Stomach (tissue), 9 donors: ENCODE data around the gene GDNF. TPM values are rescaled to one million over a fixed set of nuclear protein-coding genes. Genes with fewer than 3 reads are reported as not detected.
A peak's percentile ranks its signal among the peaks of the same experiment; 100 is the strongest.

Experiments used
- DNase-seq, 2 donors: peaks; one replicate each; pipeline versions ENCODE4 v3.0.0 to v3.0.0-alpha.2; 2013 to 2019
- H3K27ac ChIP-seq, 5 donors: fragments of 200-600 bp in 4 of 5; sonication (generic) in 4 of 5; one replicate each; pipeline ENCODE4 v1.5.1; 2013 to 2019; ENCODE audit warnings: mild to moderate bottlenecking in 1 of 5, moderate library complexity in 1 of 5
- H3K27me3 ChIP-seq, 3 donors: fragments of 200-600 bp; sonication (generic); one replicate each; pipeline ENCODE4 v1.5.1; 2017 to 2019; ENCODE audit warnings: mixed run types in 1 of 3
- H3K36me3 ChIP-seq, 4 donors: fragments of 200-600 bp; sonication (generic); 1 replicate in 3 of 4; 2 replicates in 1 of 4; pipeline ENCODE4 v1.5.1; 2016 to 2019
- H3K4me1 ChIP-seq, 4 donors: fragments of 200-600 bp; sonication (generic); one replicate each; pipeline ENCODE4 v1.5.1; 2016 to 2019
- H3K4me3 ChIP-seq, 4 donors: fragments of 200-600 bp; sonication (generic) in 3 of 4; one replicate each; pipeline ENCODE4 v1.5.1; 2016 to 2019; ENCODE audit warnings: mild to moderate bottlenecking in 1 of 4
- H3K9me3 ChIP-seq, 4 donors: fragments of 200-600 bp; sonication (generic); one replicate each; pipeline ENCODE4 v1.5.1; 2016 to 2019
- EP300 ChIP-seq: sonication (generic); formaldehyde crosslinking; IDR thresholded peaks from one replicate; pipeline ENCODE4 v1.6.1; 2017; ENCODE audit warnings: antibody characterized with exemption
- POLR2A ChIP-seq, 4 donors: fragments of 450-650 bp; IDR thresholded peaks; one replicate each; pipeline ENCODE4 v1.6.1; 2016; ENCODE audit warnings: antibody characterized with exemption in 4 of 4, control low read depth in 2 of 4, mild to moderate bottlenecking in 1 of 4, moderate library complexity in 1 of 4
- POLR2AphosphoS5 ChIP-seq, 3 donors: sonication (generic); formaldehyde crosslinking; IDR thresholded peaks; one replicate each; pipeline ENCODE4 v1.6.1; 2016; ENCODE audit warnings: antibody characterized with exemption in 3 of 3
- WGBS, 5 donors: extraction: QIAGEN DNeasy Blood & Tissue Kit in 3 of 5; methylation state at CpG; one replicate each; pipeline versions ENCODE4 v1.1.5 to v1.1.7; 2013 to 2018; 5-methylcytosine and 5-hydroxymethylcytosine counted together
- intact Hi-C: fragments of 100-400 bp; cut with DNase I; formaldehyde crosslinking; loops from one replicate; pipeline ENCODE4 v1.15.1; 2023; ENCODE audit warnings: low total_unique reads
- polyA plus RNA-seq, 3 donors: library from polyadenylated mRNA; stranded (reverse); fragments of 200-250 nt; gene quantifications; one replicate each; pipeline ENCODE4 v1.2.3, GENCODE V29; 2013
- total RNA-seq, 5 donors: library from RNA; depleted of rRNA; stranded (reverse); fragments of >200 nt; gene quantifications; one replicate each; pipeline versions ENCODE4 v1.1.0 to v1.2.3, GENCODE V29; 2014 to 2016
- TF ChIP-seq, protein P1 (sequence below), 7 experiments: fragments of 450-650 bp in 4 of 7; fragments of 200-600 bp in 3 of 7; sonication (generic) in 3 of 7; IDR thresholded peaks; one replicate each; pipeline ENCODE4 v1.5.1; 2016 to 2019; ENCODE audit warnings: antibody characterized with exemption in 7 of 7, control low read depth in 2 of 7, mild to moderate bottlenecking in 1 of 7
- donor health status: healthy with polysubstance abuse.
- donor health status: Bipolar disorder and iron deficiency.
- donor health status: healthy.

GDNF gene
- total and polyA plus RNA-seq, 8 donors, result 0.29 to 1.1 (median 0.73) TPM; not detected in 2

DNA sequence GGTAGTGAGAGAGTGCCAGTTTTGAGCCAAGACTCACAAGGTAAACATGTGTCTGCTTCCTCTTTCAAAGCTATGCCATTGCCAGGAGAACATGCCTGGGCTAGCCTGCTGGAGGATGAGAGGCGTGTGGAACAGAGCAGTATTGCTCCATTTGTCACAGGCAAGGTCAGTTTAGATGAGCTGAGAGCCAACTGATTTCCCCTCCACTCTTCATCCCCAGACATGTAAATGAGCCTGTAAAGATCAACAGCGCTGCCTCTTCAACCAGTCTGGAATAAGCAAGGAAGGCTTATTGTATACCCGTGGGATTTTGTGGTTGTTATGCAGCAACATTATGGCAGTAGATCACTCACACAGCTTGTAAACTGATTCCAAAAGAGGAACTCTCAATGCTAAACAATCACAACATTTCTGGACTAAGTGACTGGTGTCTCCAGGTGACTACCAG, 8.2 kb upstream of the GDNF start:
- 40 to 70% (median 43%) methylated on average over 2 to 3 of the region's 3 CpGs for WGBS, 5 donors

DNA sequence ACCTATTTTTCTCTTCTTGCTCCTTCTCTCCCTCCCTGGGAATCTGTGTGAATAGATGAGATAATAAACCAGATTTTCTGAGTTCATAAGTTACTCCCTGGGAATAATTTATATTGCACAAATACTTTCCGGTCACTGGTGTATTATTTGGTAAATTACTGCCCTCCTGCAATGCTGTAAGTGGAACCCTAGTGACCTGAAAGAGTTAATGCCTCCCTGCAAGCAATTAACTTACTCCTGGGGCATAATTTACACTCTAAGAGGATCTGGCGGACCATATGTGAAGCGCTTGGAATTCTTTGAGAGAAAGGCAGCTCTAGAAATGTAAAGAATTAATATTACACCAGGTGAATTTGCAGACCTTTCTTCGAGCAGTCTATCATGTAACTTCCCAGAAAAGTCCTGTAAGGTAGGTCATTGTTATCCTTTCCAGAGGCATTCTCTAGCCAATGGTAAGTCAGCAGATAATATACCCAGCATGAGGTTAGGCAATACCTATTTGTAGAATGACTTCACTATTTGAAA, 7.0 kb upstream of the GDNF start:
- TF ChIP-seq EP300 (no peak), POLR2AphosphoS5 (IDR thresholded peaks at IDR 0.05) (no peak), POLR2A (IDR thresholded peaks at IDR 0.05) (no peak)
- TF ChIP-seq, protein P1, sequence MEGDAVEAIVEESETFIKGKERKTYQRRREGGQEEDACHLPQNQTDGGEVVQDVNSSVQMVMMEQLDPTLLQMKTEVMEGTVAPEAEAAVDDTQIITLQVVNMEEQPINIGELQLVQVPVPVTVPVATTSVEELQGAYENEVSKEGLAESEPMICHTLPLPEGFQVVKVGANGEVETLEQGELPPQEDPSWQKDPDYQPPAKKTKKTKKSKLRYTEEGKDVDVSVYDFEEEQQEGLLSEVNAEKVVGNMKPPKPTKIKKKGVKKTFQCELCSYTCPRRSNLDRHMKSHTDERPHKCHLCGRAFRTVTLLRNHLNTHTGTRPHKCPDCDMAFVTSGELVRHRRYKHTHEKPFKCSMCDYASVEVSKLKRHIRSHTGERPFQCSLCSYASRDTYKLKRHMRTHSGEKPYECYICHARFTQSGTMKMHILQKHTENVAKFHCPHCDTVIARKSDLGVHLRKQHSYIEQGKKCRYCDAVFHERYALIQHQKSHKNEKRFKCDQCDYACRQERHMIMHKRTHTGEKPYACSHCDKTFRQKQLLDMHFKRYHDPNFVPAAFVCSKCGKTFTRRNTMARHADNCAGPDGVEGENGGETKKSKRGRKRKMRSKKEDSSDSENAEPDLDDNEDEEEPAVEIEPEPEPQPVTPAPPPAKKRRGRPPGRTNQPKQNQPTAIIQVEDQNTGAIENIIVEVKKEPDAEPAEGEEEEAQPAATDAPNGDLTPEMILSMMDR (IDR thresholded peaks at IDR 0.05), result no peak
- Histone ChIP-seq H3K27ac (no peak overlapping the region), H3K9me3 (no peaks in the 10 kb centered on the region), H3K36me3 (no peaks in the 10 kb centered on the region), H3K27me3 (peaks cover 0 to 23% (median 8%) of the 10 kb centered on the region in 3 donors), H3K4me3 (no peak overlapping the region), H3K4me1 (no peaks in the 10 kb centered on the region)
- no peak for DNase-seq
- intact Hi-C loops, result no loop called here
- WGBS, 5 donors, result 58 to 82% (median 68%) methylated on average over 4 of the region's 4 CpGs

More for the DNA sequence above, 8.2 kb upstream of the GDNF start:
- Histone ChIP-seq H3K4me3 (no peak overlapping the region), H3K36me3 (no peaks in the 10 kb centered on the region), H3K27me3 (peaks cover 0 to 12% (median 3%) of the 10 kb centered on the region in 3 donors), H3K9me3 (no peaks in the 10 kb centered on the region), H3K27ac (no peak overlapping the region), H3K4me1 (no peaks in the 10 kb centered on the region)
- TF ChIP-seq POLR2AphosphoS5 (IDR thresholded peaks at IDR 0.05) (no peak), EP300 (no peak), POLR2A (IDR thresholded peaks at IDR 0.05) (no peak)
- TF ChIP-seq, protein P1 (IDR thresholded peaks at IDR 0.05), result no peak
- intact Hi-C loops, result no loop called here
- DNase-seq, result peak in 1 of 2 donors; percentile 17

DNA sequence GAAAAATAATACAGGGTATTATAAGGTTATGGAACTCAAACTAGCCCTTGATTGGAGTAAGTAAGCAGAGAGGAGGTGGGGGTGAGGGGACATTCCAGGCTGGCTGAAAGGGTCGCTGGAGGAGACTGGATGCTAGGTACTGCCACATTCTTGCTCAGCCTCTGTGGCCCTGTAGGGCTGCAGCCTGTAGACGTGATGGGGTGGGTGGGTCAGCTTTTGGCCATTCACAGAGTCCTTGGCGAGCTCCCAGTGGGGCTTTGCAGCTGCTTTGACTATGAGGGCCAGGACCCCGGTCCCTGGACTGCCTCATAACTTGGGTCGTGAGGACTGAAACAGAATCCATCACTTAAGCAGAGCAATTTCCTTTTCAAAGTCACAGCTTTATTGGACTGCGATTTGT, 4.2 kb upstream of the GDNF start:
- WGBS, 5 donors, result 31 to 52% (median 38%) methylated on average over 6 of the region's 6 CpGs
- no peak for TF ChIP-seq EP300
- TF ChIP-seq POLR2AphosphoS5 (IDR thresholded peaks at IDR 0.05), result no peak
- no peak for TF ChIP-seq POLR2A (IDR thresholded peaks at IDR 0.05)
- TF ChIP-seq, protein P1 (IDR thresholded peaks at IDR 0.05), result no peak
- H3K4me3 ChIP-seq, result no peak overlapping the region
- peak in 1 of 2 donors; percentile 41 for DNase-seq
- no peaks in the 10 kb centered on the region for H3K36me3 ChIP-seq
- H3K9me3 ChIP-seq, result no peaks in the 10 kb centered on the region
- intact Hi-C loops, result no loop called here
- H3K27me3 ChIP-seq, result peaks cover 6 to 51% (median 32%) of the 10 kb centered on the region in 3 donors
- no peak overlapping the region for H3K27ac ChIP-seq
- H3K4me1 ChIP-seq, result peaks cover 11 to 20% (median 18%) of the 10 kb centered on the region in 4 donors

DNA sequence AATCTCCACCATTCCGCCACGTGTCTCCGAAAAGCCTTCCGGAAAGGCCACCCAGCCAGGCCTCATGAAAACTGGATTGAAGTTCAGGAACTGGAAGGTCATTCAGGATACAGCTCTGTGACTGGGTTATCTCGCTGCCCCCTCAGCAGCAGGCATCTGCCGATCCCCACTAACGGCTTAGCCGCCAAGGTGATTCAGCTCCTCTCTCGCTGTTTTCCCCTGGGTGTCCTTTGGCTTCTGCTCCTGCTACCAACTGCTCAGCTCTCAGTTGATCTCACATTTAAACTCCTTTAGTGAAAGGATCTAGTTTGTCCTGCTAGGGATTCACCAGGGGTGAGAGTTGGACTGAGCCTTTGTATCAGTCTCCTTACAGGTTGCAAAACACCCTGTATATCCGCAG, 2.2 kb upstream of the GDNF start:
- intact Hi-C loops, result no loop called here
- Histone ChIP-seq H3K4me3 (no peak overlapping the region), H3K9me3 (no peaks in the 10 kb centered on the region), H3K27me3 (peaks cover 8 to 71% (median 52%) of the 10 kb centered on the region in 3 donors), H3K4me1 (peaks cover 24 to 40% (median 36%) of the 10 kb centered on the region in 4 donors), H3K27ac (no peak overlapping the region), H3K36me3 (no peaks in the 10 kb centered on the region)
- no peak for TF ChIP-seq POLR2A (IDR thresholded peaks at IDR 0.05)
- TF ChIP-seq POLR2AphosphoS5 (IDR thresholded peaks at IDR 0.05), result no peak
- TF ChIP-seq, protein P1 (IDR thresholded peaks at IDR 0.05), result no peak
- no peak for TF ChIP-seq EP300
- DNase-seq, result no peak
- WGBS, 5 donors, result 69 to 89% (median 74%) methylated on average over 10 of the region's 10 CpGs
